MCF 10A (cell line): Measurements from ENCODE around the gene TMEM72. TPM values are rescaled to one million over a fixed set of nuclear protein-coding genes. Genes with fewer than 3 reads are reported as not detected.

Experiments used
- BruUV-seq: library from RNA; stranded (reverse); fragments of 400-500 nt; replicated peaks from 2 replicates; lab custom pipeline; 2021; lab: Mats Ljungman, UMichigan
- CTCF ChIA-PET: fragments of 300-600 bp; sonication (Branson Sonifier 250); formaldehyde crosslinking; extraction: SDS; loops from one replicate; lab custom pipeline; 2021; ENCODE audit warnings: antibody characterized with exemption, inconsistent platforms; lab: Yijun Ruan, JAX
- POLR2A ChIA-PET: fragments of 300-600, 350-650 bp; sonication (Branson Sonifier 250); formaldehyde crosslinking; extraction: SDS; loops from one replicate; lab custom pipeline; 2020; ENCODE audit warnings: antibody characterized with exemption, inconsistent platforms; lab: Yijun Ruan, JAX
- DNase-seq: peaks from one replicate; pipeline ENCODE4 v3.0.0-alpha.2; 2018; ENCODE audit not compliant: unreplicated experiment
- H3K27ac Mint-ChIP-seq: one replicate; pipeline ENCODE4 v1.8.0; 2022; ENCODE audit warnings: mild to moderate bottlenecking, low read depth, mixed read lengths; ENCODE audit not compliant: unreplicated experiment
- H3K27me3 Mint-ChIP-seq: one replicate; pipeline ENCODE4 v1.8.0; 2022; ENCODE audit warnings: mixed read lengths; ENCODE audit not compliant: insufficient read depth, unreplicated experiment
- H3K36me3 Mint-ChIP-seq: one replicate; pipeline ENCODE4 v1.8.0; 2022; ENCODE audit warnings: mild to moderate bottlenecking, moderate library complexity, mixed read lengths; ENCODE audit not compliant: insufficient read depth, unreplicated experiment
- H3K4me1 Mint-ChIP-seq: one replicate; pipeline ENCODE4 v1.8.0; 2022; ENCODE audit warnings: mixed read lengths; ENCODE audit not compliant: insufficient read depth, unreplicated experiment
- H3K4me3 Mint-ChIP-seq: one replicate; pipeline ENCODE4 v1.8.0; 2022; ENCODE audit warnings: mild to moderate bottlenecking, moderate library complexity, mixed read lengths; ENCODE audit not compliant: unreplicated experiment
- H3K9me3 Mint-ChIP-seq: one replicate; pipeline ENCODE4 v1.8.0; 2022; ENCODE audit warnings: mixed read lengths; ENCODE audit not compliant: unreplicated experiment
- CTCF ChIP-seq: fragments of 200-600 bp; IDR thresholded peaks from one replicate; pipeline ENCODE4 v1.8.0; 2022; ENCODE audit warnings: antibody characterized with exemption, mild to moderate bottlenecking; ENCODE audit not compliant: unreplicated experiment
- intact Hi-C: fragments of 100-400 bp; cut with micrococcal nuclease; formaldehyde crosslinking; loops from 2 replicates; pipeline ENCODE4 v1.14.1; 2022
- total RNA-seq: library from RNA; stranded (reverse); gene quantifications from 2 replicates; pipeline ENCODE4 v1.2.3, GENCODE V29; 2022

The TMEM72 gene
- total RNA-seq, 1 experiment from 2014 or later: not detected

- TF ChIP-seq CTCF: no peak
- ChIA-PET CTCF (interaction anchor here (0.9 kb wide), 1 partner anchor 38 kb away, joined by 5 read pairs; no protein-coding TSS in a partner anchor), POLR2A (interaction anchor here (0.7 kb wide), 1 partner anchor 43 kb away, joined by 3 read pairs; the partner anchor contains the start of gene DEPP1)
- H3K4me1 Mint-ChIP-seq: peaks cover 6% of the 10 kb centered on the region
- no peak for DNase-seq
- no peaks in the 10 kb centered on the region for H3K36me3 Mint-ChIP-seq
- no peaks in the 10 kb centered on the region for H3K27me3 Mint-ChIP-seq
- BruUV-seq: no TSS peak
- intact Hi-C loops: loop anchor here (10.0 kb wide), 1 partner anchor 299 kb away; no protein-coding TSS in a partner anchor
- no peak overlapping the region for H3K4me3 Mint-ChIP-seq
- H3K27ac Mint-ChIP-seq: no peak overlapping the region
- no peaks in the 10 kb centered on the region for H3K9me3 Mint-ChIP-seq
Observed at GRCh38 chr10:44935966-44936295, 24.8 kb downstream of the TMEM72 start.

- CTCF ChIA-PET: interaction anchor here (0.9 kb wide), 1 partner anchor 38 kb away, joined by 5 read pairs; no protein-coding TSS in a partner anchor
- BruUV-seq: no TSS peak
- no peak for DNase-seq
- intact Hi-C loops: loop anchor here (10.0 kb wide), 1 partner anchor 298 kb away; no protein-coding TSS in a partner anchor
- POLR2A ChIA-PET: interaction anchor here (0.7 kb wide), 1 partner anchor 42 kb away, joined by 3 read pairs; the partner anchor contains the start of gene DEPP1
- Mint-ChIP-seq H3K27ac (no peak overlapping the region), H3K36me3 (no peaks in the 10 kb centered on the region), H3K27me3 (no peaks in the 10 kb centered on the region), H3K4me1 (peaks cover 6% of the 10 kb centered on the region), H3K9me3 (no peaks in the 10 kb centered on the region), H3K4me3 (no peak overlapping the region)
- no peak for TF ChIP-seq CTCF
Observed at GRCh38 chr10:44936314-44936975, 25.3 kb downstream of the TMEM72 start.

GRCh38 chr10:44937196-44938005 is 26.3 kb downstream of the TMEM72 start:
- Mint-ChIP-seq H3K27ac (no peak overlapping the region), H3K4me1 (peaks cover 6% of the 10 kb centered on the region), H3K27me3 (no peaks in the 10 kb centered on the region), H3K4me3 (no peak overlapping the region), H3K36me3 (no peaks in the 10 kb centered on the region), H3K9me3 (no peaks in the 10 kb centered on the region)
- no peak for TF ChIP-seq CTCF
- DNase-seq: no peak
- intact Hi-C loops: loop anchor here (10.0 kb wide), 1 partner anchor 297 kb away; no protein-coding TSS in a partner anchor
- BruUV-seq: no TSS peak
- CTCF ChIA-PET: interaction anchor here (0.6 to 1.1 kb wide), 3 partner anchors 38 to 154 kb away, joined by 3 to 8 read pairs (median 4); no protein-coding TSS in a partner anchor
- POLR2A ChIA-PET: no interaction called here

GRCh38 chr10:44938956-44939355 is 27.8 kb downstream of the TMEM72 start:
- CTCF ChIA-PET: interaction anchor here (0.7 to 1.1 kb wide), 2 partner anchors 24 to 37 kb away, joined by 3 to 8 read pairs; no protein-coding TSS in a partner anchor

More at GRCh38 chr10:44938956-44939355, 27.8 kb downstream of the TMEM72 start:
- no peak for DNase-seq
- POLR2A ChIA-PET: no interaction called here
- no peaks in the 10 kb centered on the region for H3K36me3 Mint-ChIP-seq
- peaks cover 1% of the 10 kb centered on the region for H3K9me3 Mint-ChIP-seq
- intact Hi-C loops: loop anchor here (10.0 kb wide), 1 partner anchor 296 kb away; no protein-coding TSS in a partner anchor
- no TSS peak for BruUV-seq
- no peak overlapping the region for H3K4me3 Mint-ChIP-seq
- no peak overlapping the region for H3K27ac Mint-ChIP-seq
- peaks cover 6% of the 10 kb centered on the region for H3K4me1 Mint-ChIP-seq
- no peaks in the 10 kb centered on the region for H3K27me3 Mint-ChIP-seq
- no peak for TF ChIP-seq CTCF
